HG02973 (cell line): ENCODE results near the gene ELOVL7.
"Not testable (repeated sequence)": the region's sequence is repeated elsewhere in the genome, so short reads cannot be mapped to it uniquely, and the experiment has no call there.

Experiments used
- ATAC-seq: cut with Tn5 transposase; IDR thresholded peaks from one replicate; pipeline ENCODE4 v1.9.1; 2021; ENCODE audit warnings: moderate library complexity; ENCODE audit not compliant: unreplicated experiment

The ELOVL7 gene

DNA sequence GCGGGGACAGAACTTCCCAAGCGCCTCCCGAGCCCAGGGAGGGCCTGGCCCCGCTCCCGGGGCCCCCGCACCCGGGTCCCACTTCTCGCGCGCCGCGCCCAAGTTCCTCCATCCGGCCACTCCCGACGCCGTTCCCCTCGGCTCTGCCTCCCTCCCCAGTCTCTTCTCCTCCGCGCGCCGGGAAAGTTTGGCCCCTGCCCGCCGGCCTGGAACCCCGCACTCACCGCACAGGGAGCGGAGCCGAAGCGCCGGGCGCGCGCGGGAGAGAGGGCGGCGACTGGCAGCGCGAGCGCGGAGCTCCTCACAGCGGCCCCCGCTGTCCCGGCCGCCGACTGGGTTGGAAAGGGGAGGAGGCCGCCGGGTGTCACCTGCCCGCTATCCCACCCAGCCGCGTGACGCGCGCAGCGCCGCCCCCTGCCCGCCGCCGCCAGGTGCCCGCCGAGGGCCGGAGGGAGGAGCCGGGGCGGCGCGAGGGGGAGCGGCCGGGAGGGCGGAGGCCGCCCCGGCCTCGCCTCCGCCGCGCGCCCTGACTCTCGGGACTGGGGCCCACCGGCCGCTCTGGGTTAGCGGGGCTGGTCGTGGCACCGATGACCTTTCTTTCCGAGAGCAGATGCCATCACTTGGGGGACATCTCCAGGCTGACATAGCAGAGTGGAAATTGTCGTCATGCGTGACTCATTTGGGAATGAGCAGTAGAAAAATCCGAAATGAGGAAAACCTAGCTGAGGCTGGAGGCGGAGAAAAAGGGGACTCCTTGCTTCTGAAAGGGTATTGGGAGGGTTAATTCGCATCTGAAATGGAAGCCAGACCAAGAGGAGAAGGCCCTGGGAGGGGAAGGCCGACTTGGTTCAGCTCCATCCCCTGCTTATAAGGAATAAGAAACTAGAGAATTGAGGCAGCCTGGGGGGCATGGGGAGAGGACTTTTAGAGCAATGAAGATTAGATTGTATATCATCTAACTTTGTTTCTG is at the start of gene ELOVL7:
Gene ELOVL7 (minus strand): TSS at position 334 of the 970 bp plus-strand sequence. CDS start 56,872 bp downstream, outside the sequence.
- peak; percentile 91 for ATAC-seq

DNA sequence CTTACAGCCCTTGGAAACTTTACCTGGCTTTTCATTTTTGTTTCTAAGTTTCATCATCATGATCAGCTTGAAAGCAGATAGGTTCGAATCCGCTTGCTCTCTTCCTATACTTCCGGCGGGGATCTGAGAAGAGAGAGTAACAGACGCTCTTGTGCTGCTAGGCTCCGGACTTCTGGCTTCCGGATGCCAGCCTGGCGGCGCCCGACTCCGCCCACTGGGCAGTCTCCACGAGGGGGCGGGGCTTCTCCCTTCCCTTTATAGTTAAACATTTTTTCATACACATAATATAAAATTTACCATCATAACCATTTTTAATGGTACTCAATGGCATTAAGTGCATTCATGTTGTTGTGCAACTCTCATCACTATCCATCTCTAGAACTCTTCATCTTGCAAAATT is 49.5 kb upstream of the ELOVL7 start:
- ATAC-seq: no peak

DNA sequence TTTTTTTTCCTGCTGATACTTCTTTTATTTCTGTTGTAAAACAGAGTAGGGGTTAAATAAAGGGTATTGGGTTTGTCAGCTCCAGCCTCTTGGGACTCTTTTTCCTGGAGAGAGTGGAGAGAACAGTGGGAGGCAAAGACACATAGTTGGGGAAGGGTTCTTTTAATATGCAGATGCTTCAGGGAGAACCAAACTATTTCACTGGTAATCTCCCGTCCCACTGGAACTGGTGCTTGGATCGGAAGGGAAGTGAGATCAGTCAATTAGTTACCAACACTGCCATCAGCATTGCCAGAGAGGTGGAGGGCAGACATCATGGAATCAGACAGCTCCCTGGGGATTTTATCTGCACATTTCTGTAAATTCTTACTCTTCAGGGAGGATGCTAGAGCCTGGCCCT is 47.6 kb upstream of the ELOVL7 start:
- no peak for ATAC-seq

DNA sequence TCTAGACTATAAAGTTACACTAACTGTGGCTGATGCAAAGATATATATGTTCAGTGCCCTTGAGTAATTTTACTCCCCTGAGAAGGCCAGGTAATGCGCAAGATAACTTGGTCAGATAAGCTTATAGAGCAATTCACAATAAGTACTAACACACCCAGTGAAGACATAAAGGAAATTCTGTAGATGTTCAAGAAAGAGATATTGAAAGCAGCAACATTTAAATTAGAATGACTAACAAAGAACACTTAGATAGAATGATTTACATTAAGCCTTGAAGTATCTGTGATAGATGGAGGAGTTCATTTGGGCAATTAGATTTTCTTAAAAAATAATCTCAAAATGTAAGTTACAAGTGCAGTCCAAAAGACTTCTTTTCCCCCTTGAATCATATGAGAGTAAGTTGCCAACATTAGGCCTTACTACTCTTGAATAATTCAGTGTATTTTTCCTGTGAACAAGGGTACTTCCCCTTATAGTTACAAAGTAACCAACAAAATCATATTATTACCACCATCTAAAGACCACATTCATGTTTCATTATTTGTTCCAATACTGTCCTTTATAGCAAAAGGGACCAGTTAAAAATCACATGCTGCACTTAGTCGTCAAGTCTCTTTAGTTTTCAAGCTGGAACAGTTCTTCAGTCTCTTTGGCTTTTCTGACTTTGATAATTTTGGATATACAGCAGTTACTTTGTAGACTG is 44.4 kb upstream of the ELOVL7 start:
- ATAC-seq: no peak

DNA sequence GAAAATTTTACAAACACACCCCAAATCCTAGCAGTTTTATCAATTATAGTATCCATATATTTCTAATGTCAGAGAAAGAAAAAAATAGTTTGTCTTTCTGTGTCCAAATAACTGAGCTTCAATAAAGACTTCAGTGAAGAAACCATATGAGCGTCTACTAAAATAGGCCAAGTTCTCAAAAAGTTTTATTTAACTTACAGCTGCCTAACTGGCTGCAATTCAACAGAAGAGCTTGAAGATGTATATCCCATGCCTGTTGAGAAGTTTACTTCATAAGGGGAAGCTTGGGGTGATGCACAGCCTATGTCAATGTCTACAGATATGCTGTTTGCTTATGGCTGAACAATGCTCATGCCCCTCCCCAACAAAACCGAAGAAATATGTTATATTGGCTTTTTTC is 43.7 kb upstream of the ELOVL7 start:
- ATAC-seq: no peak

DNA sequence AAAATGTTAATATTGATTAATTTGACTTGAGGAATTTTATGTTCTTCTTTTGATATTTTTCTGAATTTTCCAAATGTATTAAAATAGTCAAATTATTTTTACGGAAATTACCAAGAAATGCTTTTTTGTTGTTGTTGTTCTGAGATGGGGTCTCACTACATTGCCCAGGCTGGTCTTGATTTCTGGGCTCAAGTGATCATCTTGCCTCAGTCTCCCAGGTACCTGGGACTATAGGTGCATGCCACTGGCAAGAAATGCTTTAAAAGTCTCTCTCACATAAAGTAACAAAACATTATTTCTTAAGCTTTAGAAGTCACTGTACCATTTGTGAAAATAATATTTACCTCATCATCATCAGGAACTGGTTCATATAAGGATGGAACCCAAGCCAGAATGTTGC is 43.0 kb upstream of the ELOVL7 start:
- ATAC-seq: no peak

DNA sequence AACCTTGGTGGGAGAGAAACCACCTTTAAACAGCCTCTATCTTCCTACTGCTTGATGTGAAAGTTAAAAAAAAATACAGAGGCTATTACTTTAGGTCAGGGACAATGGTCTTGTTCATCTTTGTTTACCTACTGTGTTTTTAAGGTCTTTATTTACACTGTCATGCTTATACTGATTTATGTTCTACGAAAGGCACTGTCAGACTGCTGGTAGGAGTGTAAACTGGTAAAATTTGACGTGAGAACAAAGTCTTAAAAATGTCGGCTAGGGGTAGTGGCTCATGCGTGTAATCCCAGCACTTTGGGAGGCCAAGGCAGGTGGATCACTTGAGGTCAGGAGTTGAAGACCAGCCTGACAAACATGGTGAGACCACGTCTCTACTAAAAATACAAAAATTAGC is 42.1 kb upstream of the ELOVL7 start:
- no peak for ATAC-seq

DNA sequence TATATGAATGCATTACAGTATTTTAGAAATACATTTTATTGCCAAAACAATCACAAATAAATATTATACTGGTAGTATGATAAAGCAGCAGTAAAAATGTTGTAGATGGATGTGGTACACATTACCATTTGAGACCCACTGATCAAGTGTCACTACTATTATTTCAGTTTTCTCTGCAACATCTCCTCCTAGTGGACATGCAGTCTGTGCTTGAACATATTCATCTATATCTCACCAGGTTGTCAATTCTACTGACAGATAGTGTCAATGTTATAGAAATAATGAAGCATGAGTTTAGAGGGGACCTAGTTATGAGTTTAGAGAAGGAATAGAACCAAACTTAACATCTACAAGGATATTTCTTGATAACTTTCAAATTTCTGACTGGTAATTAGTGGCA is 39.2 kb upstream of the ELOVL7 start:
- ATAC-seq: no peak

DNA sequence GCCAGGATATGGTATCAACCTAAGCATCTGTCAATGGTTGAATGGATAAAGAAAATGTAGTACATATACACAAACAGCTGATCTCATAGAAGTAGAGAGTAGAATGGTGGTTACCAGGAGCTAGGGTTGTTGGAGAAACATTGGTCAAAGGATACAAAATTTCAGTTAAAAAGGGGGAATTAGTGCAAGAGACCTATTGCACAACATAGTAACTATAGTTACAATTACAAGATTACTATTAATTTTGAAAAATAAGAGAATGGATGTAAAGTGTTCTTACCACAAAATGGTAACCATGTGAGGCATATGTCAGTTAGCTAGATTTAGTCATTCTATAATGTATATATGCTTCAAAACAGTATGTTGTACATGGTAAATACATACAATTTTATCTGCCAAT is 28.8 kb upstream of the ELOVL7 start:
- no peak for ATAC-seq

DNA sequence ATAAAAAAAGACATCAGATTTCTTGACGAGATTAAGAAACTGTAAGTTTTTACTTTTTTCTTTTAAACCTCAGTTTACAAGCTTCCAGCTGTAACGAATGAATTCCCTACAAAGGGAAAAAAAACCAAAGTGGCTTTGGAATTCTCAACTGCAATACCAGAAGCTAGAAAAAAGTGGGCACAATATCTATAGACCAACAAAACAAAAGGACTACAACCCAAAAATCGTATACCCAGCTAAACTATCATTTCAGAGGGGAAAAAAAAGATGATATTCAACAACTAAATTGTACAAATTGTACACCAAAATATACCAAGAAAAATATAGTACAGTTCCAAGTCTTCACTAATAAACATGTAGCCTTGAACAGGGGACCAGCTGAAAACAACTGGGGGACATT is 26.8 kb upstream of the ELOVL7 start:
- no peak for ATAC-seq

DNA sequence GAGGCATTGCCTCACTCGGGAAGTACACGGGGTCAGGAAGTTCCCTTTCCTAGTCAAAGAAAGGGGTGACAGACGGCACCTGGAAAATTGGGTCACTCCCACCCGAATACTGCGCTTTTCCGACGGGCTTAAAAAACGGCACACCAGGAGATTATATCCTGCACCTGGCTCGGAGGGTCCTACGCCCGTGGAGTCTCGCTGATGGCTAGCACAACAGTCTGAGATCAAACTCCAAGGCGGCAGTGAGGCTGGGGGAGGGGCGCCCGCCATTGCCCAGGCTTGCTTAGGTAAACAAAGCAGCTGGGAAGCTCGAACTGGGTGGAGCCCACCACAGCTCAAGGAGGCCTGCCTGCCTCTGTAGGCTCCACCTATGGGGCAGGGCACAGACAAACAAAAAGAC is 16.5 kb upstream of the ELOVL7 start:
- not testable (repeated sequence) for ATAC-seq

DNA sequence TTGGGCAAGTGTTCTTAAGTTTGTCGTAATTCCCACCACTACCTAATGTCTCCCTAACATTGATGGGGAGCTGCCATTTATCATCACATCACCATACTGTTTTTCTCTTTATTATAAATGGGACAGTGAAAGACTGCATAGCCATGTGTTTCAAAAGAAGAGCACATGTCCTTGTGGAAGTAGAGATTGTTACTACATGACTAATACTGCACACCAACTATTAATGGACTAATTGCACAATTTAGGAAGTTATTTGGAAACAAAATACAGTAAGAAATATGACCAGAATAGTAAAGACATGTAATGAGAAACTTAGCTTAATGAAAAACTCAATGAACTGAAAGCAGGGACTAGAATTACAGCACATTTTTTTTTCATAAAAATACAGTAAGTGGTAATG is 12.0 kb upstream of the ELOVL7 start:
- ATAC-seq: no peak

DNA sequence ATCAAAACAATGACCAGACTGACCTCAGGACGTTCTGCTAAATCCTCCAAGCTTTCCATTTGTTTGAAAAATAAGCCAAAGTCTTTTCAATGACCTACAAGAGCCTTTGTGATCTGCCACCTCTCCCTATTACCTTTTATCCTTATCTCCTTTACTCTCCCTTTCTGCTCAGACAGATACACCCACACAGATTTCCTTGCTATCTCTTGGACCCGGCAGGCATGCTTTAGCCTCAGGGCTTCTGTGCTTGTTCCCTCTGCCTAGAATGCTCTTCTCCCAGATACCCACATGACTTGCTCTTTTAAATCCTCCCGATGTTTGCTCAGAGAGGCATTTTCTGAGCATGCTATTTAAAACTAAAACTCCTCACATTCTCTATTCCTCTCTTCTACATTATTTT is 8.9 kb upstream of the ELOVL7 start:
- ATAC-seq: no peak

DNA sequence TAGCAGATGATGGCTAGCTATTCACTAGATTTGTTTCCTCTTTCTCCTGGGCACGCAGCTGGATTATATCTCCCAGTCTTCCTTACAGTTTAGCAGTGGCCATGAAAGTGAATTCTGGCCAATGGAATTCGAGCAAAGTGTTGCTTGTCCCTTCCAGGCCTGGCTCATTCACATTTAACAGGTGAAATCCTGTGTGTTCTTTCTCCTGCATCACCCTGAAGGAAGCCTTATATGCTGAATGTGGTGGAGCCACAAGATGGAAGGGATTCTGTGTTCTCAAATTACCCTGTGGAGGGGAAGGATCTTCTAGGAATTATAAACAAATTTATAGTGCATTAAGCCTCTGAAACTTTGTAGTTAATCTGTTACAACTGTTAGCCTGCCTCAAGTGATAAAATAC is 8.2 kb upstream of the ELOVL7 start:
- ATAC-seq: no peak

DNA sequence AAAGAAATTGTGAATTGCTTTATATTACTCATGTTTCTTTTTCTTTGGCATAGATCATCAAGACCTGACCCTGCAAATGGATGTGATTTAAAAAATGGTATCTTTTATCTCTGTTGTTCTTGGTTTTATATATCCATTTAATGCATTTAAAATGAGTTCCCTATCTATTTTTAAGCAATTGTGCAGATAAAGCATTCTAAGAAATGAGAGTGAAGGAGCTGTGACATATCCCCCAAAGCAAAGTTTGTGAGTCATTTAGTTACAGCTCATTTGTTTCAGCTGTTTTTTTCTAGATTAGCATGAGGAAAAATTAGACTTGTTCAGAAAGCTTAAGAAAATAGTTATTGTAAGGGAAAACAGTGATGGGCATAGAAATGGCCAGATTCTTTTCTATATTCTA is 7.6 kb upstream of the ELOVL7 start:
- ATAC-seq: no peak

DNA sequence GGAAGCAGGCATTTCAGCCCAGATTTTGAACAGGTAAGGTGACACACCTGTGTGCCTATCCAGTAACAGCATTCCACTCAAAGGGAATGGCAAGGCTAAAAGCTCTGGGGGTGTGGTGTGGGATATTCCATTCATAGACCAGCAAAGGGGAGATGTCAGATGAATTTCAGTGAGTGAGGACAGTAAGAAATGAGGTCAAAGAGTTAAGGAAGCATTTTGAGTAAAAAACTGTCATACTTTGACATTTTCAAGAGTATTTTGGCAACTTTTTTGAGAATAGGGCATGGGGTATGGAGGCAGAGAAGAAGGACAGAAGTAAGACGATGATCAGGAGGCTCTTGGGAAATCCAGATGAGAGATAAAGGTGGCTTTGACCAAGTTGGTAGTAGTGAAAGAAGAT is 2.2 kb upstream of the ELOVL7 start:
- no peak for ATAC-seq

DNA sequence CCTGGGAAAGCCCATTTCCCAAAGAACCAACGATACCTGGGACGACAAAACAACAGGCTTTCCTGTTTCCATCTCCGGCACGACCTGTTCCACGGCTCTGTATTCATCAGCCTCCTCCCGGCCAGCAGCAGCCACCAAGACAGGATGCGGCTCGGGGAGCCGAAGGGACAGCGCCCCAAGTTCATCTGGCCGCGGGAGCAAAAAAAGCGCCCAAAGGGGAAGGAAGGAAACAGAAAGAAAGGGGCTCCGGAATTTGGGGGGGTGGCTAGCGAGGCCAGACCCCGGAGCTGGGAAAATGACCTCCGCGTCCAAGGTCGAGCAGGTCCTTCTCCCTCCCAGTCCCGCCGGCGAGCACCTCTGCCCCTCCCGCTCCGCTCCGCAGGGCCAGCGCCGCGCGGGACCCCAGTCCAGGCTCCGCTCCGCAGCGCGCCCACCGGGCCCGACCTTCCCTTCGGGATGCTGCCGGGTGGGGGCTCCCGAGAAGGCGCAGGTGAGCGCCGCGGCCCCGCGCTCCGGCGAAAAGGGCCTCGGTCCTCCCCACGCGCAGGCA is 608 bp downstream of the ELOVL7 start:
- peak; percentile 12 for ATAC-seq

DNA sequence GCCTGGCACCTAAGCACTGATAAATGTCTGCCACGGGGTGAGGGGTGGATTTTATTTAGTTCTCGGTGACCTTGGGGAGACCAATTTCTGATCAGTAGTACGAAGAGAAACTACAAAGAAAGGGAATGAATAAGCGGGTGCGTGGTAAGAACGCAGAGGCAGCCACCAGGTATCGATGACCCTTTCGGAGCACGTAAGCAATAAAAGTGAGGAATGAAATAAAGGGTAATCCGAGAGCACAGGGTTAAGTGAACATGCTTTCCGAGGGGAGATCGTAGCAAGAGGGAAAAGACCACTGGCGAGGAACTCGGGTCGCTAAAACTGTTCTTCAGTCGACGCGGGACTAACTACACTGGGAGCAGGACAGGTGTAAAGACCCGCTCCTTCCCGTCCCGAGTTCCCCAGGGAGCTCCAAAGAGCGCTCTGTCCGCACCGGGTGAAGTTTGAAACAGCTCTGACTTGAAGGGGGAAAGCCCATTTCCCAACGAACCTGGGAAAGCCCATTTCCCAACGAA is 1.1 kb downstream of the ELOVL7 start:
- no peak for ATAC-seq

DNA sequence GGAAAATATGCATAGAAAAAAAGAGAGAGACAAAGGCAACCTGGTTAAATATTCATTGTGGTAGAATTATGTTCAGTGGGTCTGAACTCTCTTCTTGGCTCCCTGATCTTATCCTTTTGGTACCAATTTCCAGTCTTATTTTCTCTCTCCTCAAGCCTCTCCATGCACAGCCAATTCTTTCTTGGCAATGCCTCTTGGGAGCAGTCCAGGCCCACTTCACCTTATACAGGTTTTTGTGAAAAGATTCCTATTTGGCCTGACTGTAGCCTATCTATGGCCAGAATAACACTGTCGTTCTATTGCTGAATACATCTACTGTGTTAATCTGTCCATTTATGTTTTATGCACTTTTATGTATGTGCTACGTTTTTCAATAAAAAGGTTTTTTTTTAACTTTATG is 2.7 kb downstream of the ELOVL7 start:
- no peak for ATAC-seq

DNA sequence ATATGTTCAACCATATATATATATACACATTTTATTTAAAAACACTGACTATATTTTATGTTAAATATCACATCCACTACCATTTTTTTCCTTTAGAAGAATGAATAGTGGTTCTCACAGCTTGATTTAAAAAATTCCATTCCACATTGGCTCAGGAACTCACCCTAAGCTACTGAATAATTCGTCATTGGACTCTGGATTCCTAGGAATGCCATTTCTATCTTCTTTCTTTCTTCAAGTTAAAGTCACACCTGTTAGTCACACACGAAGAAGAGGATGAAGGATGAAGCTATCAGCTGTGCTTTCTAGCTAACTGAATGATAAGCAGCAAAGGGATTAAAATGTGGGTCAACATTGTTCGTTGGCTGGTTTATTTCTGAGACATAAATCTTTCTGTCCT is 7.9 kb downstream of the ELOVL7 start:
- ATAC-seq: no peak

DNA sequence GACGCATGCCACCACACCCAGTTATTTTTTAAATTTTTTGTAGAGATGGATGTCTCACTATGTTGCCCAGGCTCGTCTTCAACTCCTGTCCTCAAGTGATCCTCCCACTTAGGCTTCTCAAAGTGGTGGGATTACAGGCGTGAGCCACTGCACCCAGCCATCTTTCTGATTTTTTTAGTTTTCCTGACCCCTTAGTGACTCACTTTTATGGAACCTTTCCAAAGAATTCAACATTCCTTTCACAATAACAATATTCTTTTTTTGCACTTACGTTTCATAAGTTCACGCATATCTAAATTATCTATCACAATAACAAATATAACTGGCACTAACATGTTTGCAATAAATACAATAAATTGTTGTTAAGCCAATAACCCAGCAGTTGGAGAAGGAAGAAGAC is 8.5 kb downstream of the ELOVL7 start:
- ATAC-seq: no peak

DNA sequence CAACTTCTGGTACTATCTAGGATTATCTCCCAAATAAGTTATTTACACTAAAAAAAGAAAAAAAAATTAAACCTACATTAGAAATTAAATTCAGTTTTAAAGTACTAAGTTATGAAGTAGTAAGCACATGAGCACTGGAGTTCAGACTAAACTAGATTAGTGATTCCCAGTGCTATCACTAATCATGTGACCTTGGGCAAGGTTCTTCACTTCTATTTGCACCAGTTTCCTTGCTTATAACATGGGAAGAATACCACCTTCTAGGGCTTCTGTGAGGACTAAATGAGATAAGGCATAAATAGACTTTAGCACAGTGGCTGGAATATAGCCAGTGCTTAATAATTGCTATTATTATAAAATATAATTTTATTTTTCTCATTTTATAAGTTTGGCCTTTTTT is 10.5 kb downstream of the ELOVL7 start:
- no peak for ATAC-seq
